Trophoblast cell (in vitro differentiated cells and primary cell): ENCODE results near the gene RARB.
A peak's percentile ranks its signal among the peaks of the same experiment; 100 is the strongest.

Experiments used
- DNase-seq, 2 donors: peaks; one replicate each; pipeline ENCODE4 v3.0.0-alpha.2; 2016
- H2AFZ ChIP-seq: 2 replicates; pipeline ENCODE4 v1.6.1; 2013; ENCODE audit warnings: low read length, moderate library complexity, mild to moderate bottlenecking; ENCODE audit not compliant: insufficient read depth, poor library complexity
- H2AK5ac ChIP-seq: 2 replicates; pipeline ENCODE4 v1.6.1; 2013; ENCODE audit warnings: mild to moderate bottlenecking, low read length
- H2BK120ac ChIP-seq: 2 replicates; pipeline ENCODE4 v1.6.1; 2013; ENCODE audit warnings: low read length, mild to moderate bottlenecking, moderate library complexity; ENCODE audit not compliant: insufficient read depth, poor library complexity
- H2BK12ac ChIP-seq: 2 replicates; pipeline ENCODE4 v1.6.1; 2013; ENCODE audit warnings: mild to moderate bottlenecking, low read length, moderate library complexity
- H2BK5ac ChIP-seq: 2 replicates; pipeline ENCODE4 v1.6.1; 2013; ENCODE audit warnings: low read length, low read depth, moderate library complexity, mild to moderate bottlenecking; ENCODE audit not compliant: poor library complexity
- H3K14ac ChIP-seq: 2 replicates; pipeline ENCODE4 v1.6.1; 2013; ENCODE audit warnings: mild to moderate bottlenecking, low read length
- H3K18ac ChIP-seq: 2 replicates; pipeline ENCODE4 v1.6.1; 2013; ENCODE audit warnings: mild to moderate bottlenecking, low read length
- H3K23ac ChIP-seq: 2 replicates; pipeline ENCODE4 v1.6.1; 2013; ENCODE audit warnings: low read length
- H3K27ac ChIP-seq: 2 replicates; pipeline ENCODE4 v1.5.1; 2013; ENCODE audit warnings: low read depth, mild to moderate bottlenecking, inconsistent platforms, low read length, moderate library complexity
- H3K27me3 ChIP-seq: 2 replicates; pipeline ENCODE4 v1.6.1; 2013; ENCODE audit warnings: inconsistent platforms, mild to moderate bottlenecking, low read length, moderate library complexity; ENCODE audit not compliant: insufficient read depth
- H3K36me3 ChIP-seq, 2 experiments: 1 replicate in 1 of 2; 2 replicates in 1 of 2; pipeline ENCODE4 v1.6.1; 2013; ENCODE audit warnings: low read length in 2 of 2, mild to moderate bottlenecking in 2 of 2, moderate library complexity in 1 of 2; ENCODE audit not compliant: insufficient read depth in 2 of 2, control insufficient read depth in 1 of 2
- H3K4ac ChIP-seq: 2 replicates; pipeline ENCODE4 v1.6.1; 2013; ENCODE audit warnings: low read depth, mild to moderate bottlenecking, low read length, moderate library complexity
- H3K4me1 ChIP-seq, 2 experiments: 1 replicate in 1 of 2; 2 replicates in 1 of 2; pipeline ENCODE4 v1.6.1; 2013; ENCODE audit warnings: low read length in 2 of 2, mild to moderate bottlenecking in 2 of 2, moderate library complexity in 1 of 2; ENCODE audit not compliant: insufficient read depth in 2 of 2, control insufficient read depth in 1 of 2
- H3K4me2 ChIP-seq: 2 replicates; pipeline ENCODE4 v1.6.1; 2013; ENCODE audit warnings: inconsistent platforms, mild to moderate bottlenecking, low read length, moderate library complexity
- H3K4me3 ChIP-seq: 2 replicates; pipeline ENCODE4 v1.5.1; 2013; ENCODE audit warnings: mild to moderate bottlenecking, low read depth, low read length, inconsistent platforms
- H3K79me1 ChIP-seq: one replicate; pipeline ENCODE4 v1.6.1; 2013; ENCODE audit warnings: low read length
- H3K79me2 ChIP-seq: 2 replicates; pipeline ENCODE4 v1.6.1; 2013; ENCODE audit warnings: low read length, mild to moderate bottlenecking; ENCODE audit not compliant: control insufficient read depth, insufficient read depth, poor library complexity
- H3K9ac ChIP-seq: 2 replicates; pipeline ENCODE4 v1.6.1; 2013; ENCODE audit warnings: mild to moderate bottlenecking, low read length
- H3K9me3 ChIP-seq: 2 replicates; pipeline ENCODE4 v1.6.1; 2013; ENCODE audit warnings: low read depth, mild to moderate bottlenecking, control low read depth, inconsistent platforms, low read length; ENCODE audit not compliant: insufficient read depth
- H4K12ac ChIP-seq: 2 replicates; pipeline ENCODE4 v1.6.1; 2013; ENCODE audit warnings: low read depth, mild to moderate bottlenecking, low read length, moderate library complexity
- H4K8ac ChIP-seq: 2 replicates; pipeline ENCODE4 v1.6.1; 2013; ENCODE audit warnings: low read depth, mild to moderate bottlenecking, low read length, moderate library complexity
- H4K91ac ChIP-seq: one replicate; pipeline ENCODE4 v1.6.1; 2013; ENCODE audit warnings: low read depth, mild to moderate bottlenecking, low read length, moderate library complexity
- WGBS: extraction: QIAGEN DNeasy Blood & Tissue Kit; methylation state at CpG from one replicate; pipeline ENCODE4 v1.1.7; 2013; ENCODE audit warnings: missing lambda C conversion rate; ENCODE audit not compliant: insufficient read length, insufficient coverage; ENCODE audit errors: extremely low coverage; 5-methylcytosine and 5-hydroxymethylcytosine counted together

RARB gene

GRCh38 chr3:25424614-25425013 lies 3.4 kb upstream of the RARB start:
- no peak overlapping the region for H3K23ac ChIP-seq
- no peak overlapping the region for H4K12ac ChIP-seq
- H2AFZ ChIP-seq: no peak overlapping the region
- H3K79me1 ChIP-seq: peaks cover 33% of the 10 kb centered on the region
- peak overlapping the region; percentile 87 for H3K27ac ChIP-seq
- DNase-seq: no peak
- H3K79me2 ChIP-seq: peaks cover 7% of the 10 kb centered on the region
- H3K9ac ChIP-seq: no peak overlapping the region
- H2BK12ac ChIP-seq: no peak overlapping the region
- H3K27me3 ChIP-seq: no peaks in the 10 kb centered on the region
- H3K4me3 ChIP-seq: no peak overlapping the region
- H2BK5ac ChIP-seq: peak overlapping the region; percentile 70
- peak overlapping the region; percentile 18 for H4K8ac ChIP-seq
- peaks cover 10 to 15% of the 10 kb centered on the region in 2 experiments for H3K4me1 ChIP-seq
- H4K91ac ChIP-seq: peak overlapping the region; percentile 78
- no CpG with 5 or more reads among the region's 5 CpGs for WGBS
- H3K36me3 ChIP-seq: no peaks in the 10 kb centered on the region
- peak overlapping the region; percentile 33 for H3K18ac ChIP-seq
- no peaks in the 10 kb centered on the region for H3K9me3 ChIP-seq
- H2BK120ac ChIP-seq: peak overlapping the region; percentile 56
- H3K4ac ChIP-seq: no peak overlapping the region
- no peak overlapping the region for H3K4me2 ChIP-seq
- no peak overlapping the region for H2AK5ac ChIP-seq
- H3K14ac ChIP-seq: no peak overlapping the region

- no peaks in the 10 kb centered on the region for H3K27me3 ChIP-seq
- H2AFZ ChIP-seq: no peak overlapping the region
- H3K18ac ChIP-seq: no peak overlapping the region
- no peak overlapping the region for H3K4me3 ChIP-seq
- H3K4ac ChIP-seq: no peak overlapping the region
- H2BK12ac ChIP-seq: no peak overlapping the region
- peaks cover 10 to 15% of the 10 kb centered on the region in 2 experiments for H3K4me1 ChIP-seq
- no peak overlapping the region for H2AK5ac ChIP-seq
- no peak for DNase-seq
- peak overlapping the region; percentile 86 for H3K27ac ChIP-seq
- peaks cover 33% of the 10 kb centered on the region for H3K79me1 ChIP-seq
- no CpG with 5 or more reads among the region's 2 CpGs for WGBS
- no peak overlapping the region for H2BK5ac ChIP-seq
- no peak overlapping the region for H4K8ac ChIP-seq
- H4K91ac ChIP-seq: no peak overlapping the region
- H3K9me3 ChIP-seq: no peaks in the 10 kb centered on the region
- no peak overlapping the region for H3K14ac ChIP-seq
- H3K79me2 ChIP-seq: peaks cover 7% of the 10 kb centered on the region
- no peak overlapping the region for H3K4me2 ChIP-seq
- no peak overlapping the region for H2BK120ac ChIP-seq
- H3K36me3 ChIP-seq: no peaks in the 10 kb centered on the region
- no peak overlapping the region for H4K12ac ChIP-seq
- H3K23ac ChIP-seq: no peak overlapping the region
- no peak overlapping the region for H3K9ac ChIP-seq
These were observed 1.7 kb upstream of the RARB start for GRCh38 chr3:25426408-25426807.

GRCh38 chr3:25427155-25427554 lies 908 bp upstream of the RARB start:
- H3K79me2 ChIP-seq: peaks cover 7% of the 10 kb centered on the region
- peak in 1 of 2 donors; percentile 9 for DNase-seq
- peak overlapping the region; percentile 78 for H2BK12ac ChIP-seq
- H3K36me3 ChIP-seq: no peaks in the 10 kb centered on the region
- peak overlapping the region; percentile 76 for H3K14ac ChIP-seq
- peak overlapping the region; percentile 66 for H3K9ac ChIP-seq
- H3K4ac ChIP-seq: no peak overlapping the region
- peaks cover 10 to 15% of the 10 kb centered on the region in 2 experiments for H3K4me1 ChIP-seq
- peak overlapping the region; percentile 71 for H3K18ac ChIP-seq
- H4K91ac ChIP-seq: peak overlapping the region; percentile 90
- H2AFZ ChIP-seq: peak overlapping the region; percentile 14
- no peaks in the 10 kb centered on the region for H3K27me3 ChIP-seq
- peaks cover 33% of the 10 kb centered on the region for H3K79me1 ChIP-seq
- H2BK120ac ChIP-seq: peak overlapping the region; percentile 78
- H4K12ac ChIP-seq: no peak overlapping the region
- H2BK5ac ChIP-seq: peak overlapping the region; percentile 77
- H3K4me2 ChIP-seq: peak overlapping the region; percentile 87
- peak overlapping the region; percentile 65 for H2AK5ac ChIP-seq
- peak overlapping the region; percentile 86 for H3K27ac ChIP-seq
- H3K4me3 ChIP-seq: no peak overlapping the region
- H3K23ac ChIP-seq: no peak overlapping the region
- WGBS: no CpG with 5 or more reads among the region's 2 CpGs
- H3K9me3 ChIP-seq: no peaks in the 10 kb centered on the region
- peak overlapping the region; percentile 68 for H4K8ac ChIP-seq

GRCh38 chr3:25427563-25427941 lies 511 bp upstream of the RARB start:
- peak overlapping the region; percentile 86 for H3K9ac ChIP-seq
- H3K14ac ChIP-seq: peak overlapping the region; percentile 24
- peak overlapping the region; percentile 68 for H4K8ac ChIP-seq
- peak overlapping the region; percentile 64 for H2BK120ac ChIP-seq
- H3K4me1 ChIP-seq: peaks cover 10 to 15% of the 10 kb centered on the region in 2 experiments
- peak overlapping the region; percentile 59 for H3K4me3 ChIP-seq
- H4K91ac ChIP-seq: peak overlapping the region; percentile 90
- H3K4ac ChIP-seq: peak overlapping the region; percentile 78
- no peaks in the 10 kb centered on the region for H3K36me3 ChIP-seq
- peak overlapping the region; percentile 44 for H2AK5ac ChIP-seq
- H3K79me1 ChIP-seq: peaks cover 33% of the 10 kb centered on the region
- peaks cover 7% of the 10 kb centered on the region for H3K79me2 ChIP-seq
- H3K4me2 ChIP-seq: peak overlapping the region; percentile 87
- peak overlapping the region; percentile 86 for H3K27ac ChIP-seq
- H3K27me3 ChIP-seq: no peaks in the 10 kb centered on the region
- peak overlapping the region; percentile 63 for H2BK5ac ChIP-seq
- H2BK12ac ChIP-seq: peak overlapping the region; percentile 27
- H3K9me3 ChIP-seq: no peaks in the 10 kb centered on the region
- no peak overlapping the region for H3K23ac ChIP-seq
- peak overlapping the region; percentile 88 for H3K18ac ChIP-seq
- no peak overlapping the region for H2AFZ ChIP-seq
- H4K12ac ChIP-seq: peak overlapping the region; percentile 32
- no peak for DNase-seq
- WGBS: no CpG with 5 or more reads among the region's 13 CpGs
